IPS DF 6.9 (cell line): Measurements from ENCODE around the gene DDIT4.
"Not testable (repeated sequence)": the region's sequence is repeated elsewhere in the genome, so short reads cannot be mapped to it uniquely, and the experiment has no call there.

Source experiments
- DNase-seq: peaks from one replicate; pipeline ENCODE4 v3.0.0-alpha.2; 2013; ENCODE audit warnings: low read depth, low spot score
- H3K27ac ChIP-seq: one replicate; pipeline ENCODE4 v1.5.1; 2013; ENCODE audit warnings: low read length, control low read depth
- H3K27me3 ChIP-seq: 2 replicates; pipeline ENCODE4 v1.6.1; 2013; ENCODE audit warnings: mild to moderate bottlenecking, low read length; ENCODE audit not compliant: control insufficient read depth, insufficient read depth
- H3K36me3 ChIP-seq: 2 replicates; pipeline ENCODE4 v1.6.1; 2013; ENCODE audit warnings: low read length; ENCODE audit not compliant: control insufficient read depth, insufficient read depth
- H3K4me1 ChIP-seq: 2 replicates; pipeline ENCODE4 v1.6.1; 2013; ENCODE audit warnings: low read length; ENCODE audit not compliant: control insufficient read depth, insufficient read depth
- H3K4me3 ChIP-seq: 2 replicates; pipeline ENCODE4 v1.5.1; 2013; ENCODE audit warnings: mild to moderate bottlenecking, low read length
- H3K9me3 ChIP-seq: 2 replicates; pipeline ENCODE4 v1.6.1; 2013; ENCODE audit warnings: low read length, inconsistent platforms; ENCODE audit not compliant: control insufficient read depth, insufficient read depth
- WGBS: extraction: QIAGEN DNeasy Blood & Tissue Kit; methylation state at CpG from one replicate; pipeline ENCODE4 v1.1.7; 2013; ENCODE audit warnings: mixed read lengths, missing lambda C conversion rate; ENCODE audit not compliant: insufficient read length, insufficient coverage; 5-methylcytosine and 5-hydroxymethylcytosine counted together

The DDIT4 gene

GRCh38 chr10:72249176-72249862, 24.4 kb upstream of the DDIT4 start:
- WGBS, result no CpG with 5 or more reads among the region's 17 CpGs
- not testable (repeated sequence) for H3K36me3 ChIP-seq, H3K4me3 ChIP-seq, DNase-seq, H3K27me3 ChIP-seq, H3K27ac ChIP-seq, H3K9me3 ChIP-seq, H3K4me1 ChIP-seq

GRCh38 chr10:72250666-72251065, 23.1 kb upstream of the DDIT4 start:
- Histone ChIP-seq H3K36me3 (no peaks in the 10 kb centered on the region), H3K9me3 (no peaks in the 10 kb centered on the region), H3K27me3 (no peaks in the 10 kb centered on the region), H3K4me3 (no peak overlapping the region), H3K4me1 (peaks cover 9% of the 10 kb centered on the region; the same call in 1 of the 2 replicates), H3K27ac (no peak overlapping the region)
- no peak for DNase-seq
- no CpG with 5 or more reads among the region's 1 CpG for WGBS

GRCh38 chr10:72251635-72252034, 22.1 kb upstream of the DDIT4 start:
- no peak overlapping the region for H3K27ac ChIP-seq
- WGBS, result no CpG with 5 or more reads among the region's 6 CpGs
- no peaks in the 10 kb centered on the region for H3K27me3 ChIP-seq
- peaks cover 9% of the 10 kb centered on the region; the same call in 1 of the 2 replicates for H3K4me1 ChIP-seq
- DNase-seq, result no peak
- no peaks in the 10 kb centered on the region for H3K9me3 ChIP-seq
- no peak overlapping the region for H3K4me3 ChIP-seq
- no peaks in the 10 kb centered on the region for H3K36me3 ChIP-seq

GRCh38 chr10:72252972-72253371, 20.8 kb upstream of the DDIT4 start:
- no peak overlapping the region for H3K27ac ChIP-seq
- H3K9me3 ChIP-seq, result no peaks in the 10 kb centered on the region
- no peaks in the 10 kb centered on the region for H3K36me3 ChIP-seq
- WGBS, result no CpG with 5 or more reads among the region's 3 CpGs
- H3K27me3 ChIP-seq, result no peaks in the 10 kb centered on the region
- H3K4me3 ChIP-seq, result no peak overlapping the region
- no peak for DNase-seq
- peaks cover 7% of the 10 kb centered on the region; the same call in 1 of the 2 replicates for H3K4me1 ChIP-seq

GRCh38 chr10:72253578-72253977, 20.1 kb upstream of the DDIT4 start:
- Histone ChIP-seq H3K27me3 (no peaks in the 10 kb centered on the region), H3K27ac (no peak overlapping the region), H3K9me3 (no peaks in the 10 kb centered on the region), H3K36me3 (no peaks in the 10 kb centered on the region), H3K4me3 (no peak overlapping the region), H3K4me1 (peaks cover 5% of the 10 kb centered on the region; the same call in 1 of the 2 replicates)
- WGBS, result no CpG with 5 or more reads among the region's 7 CpGs
- no peak for DNase-seq

GRCh38 chr10:72254813-72255568, 18.7 kb upstream of the DDIT4 start:
- no CpG with 5 or more reads among the region's 15 CpGs for WGBS
- DNase-seq, result no peak

GRCh38 chr10:72255977-72256729, 17.6 kb upstream of the DDIT4 start:
- H3K4me1 ChIP-seq, result peaks cover 9% of the 10 kb centered on the region
- no peaks in the 10 kb centered on the region for H3K27me3 ChIP-seq
- no peaks in the 10 kb centered on the region for H3K36me3 ChIP-seq
- no peak for DNase-seq
- WGBS, result no CpG with 5 or more reads among the region's 6 CpGs
- no peaks in the 10 kb centered on the region for H3K9me3 ChIP-seq
- no peak overlapping the region for H3K4me3 ChIP-seq
- no peak overlapping the region for H3K27ac ChIP-seq

More at GRCh38 chr10:72254813-72255568, 18.7 kb upstream of the DDIT4 start:
- no peaks in the 10 kb centered on the region for H3K9me3 ChIP-seq
- no peaks in the 10 kb centered on the region for H3K27me3 ChIP-seq
- H3K4me3 ChIP-seq, result no peak overlapping the region
- H3K4me1 ChIP-seq, result peaks cover 4% of the 10 kb centered on the region; the same call in 1 of the 2 replicates
- H3K36me3 ChIP-seq, result no peaks in the 10 kb centered on the region
- no peak overlapping the region for H3K27ac ChIP-seq

GRCh38 chr10:72257051-72257892, 16.5 kb upstream of the DDIT4 start:
- DNase-seq, result no peak
- H3K4me3 ChIP-seq, result no peak overlapping the region
- H3K9me3 ChIP-seq, result no peaks in the 10 kb centered on the region
- no peak overlapping the region for H3K27ac ChIP-seq
- no peaks in the 10 kb centered on the region for H3K36me3 ChIP-seq
- H3K27me3 ChIP-seq, result no peaks in the 10 kb centered on the region
- peaks cover 9% of the 10 kb centered on the region for H3K4me1 ChIP-seq
- WGBS, result no CpG with 5 or more reads among the region's 8 CpGs

- Histone ChIP-seq H3K4me1 (peaks cover 9% of the 10 kb centered on the region), H3K9me3 (no peaks in the 10 kb centered on the region), H3K36me3 (no peaks in the 10 kb centered on the region), H3K27ac (no peak overlapping the region), H3K4me3 (no peak overlapping the region), H3K27me3 (no peaks in the 10 kb centered on the region)
- no CpG with 5 or more reads among the region's 4 CpGs for WGBS
- no peak for DNase-seq
These were observed 15.1 kb upstream of the DDIT4 start for GRCh38 chr10:72258617-72259016.
